Epithelial cell of proximal tubule (primary cell): ENCODE data around the gene PADI1. TPM values are rescaled to one million over a fixed set of nuclear protein-coding genes. Genes with fewer than 3 reads are reported as not detected.

Source experiments
- DNase-seq: peaks from one replicate; pipeline ENCODE4 v3.0.0-alpha.2; 2011; ENCODE audit warnings: low read depth
- H3K4me3 ChIP-seq: 2 replicates; pipeline ENCODE4 v1.5.1; 2011; ENCODE audit warnings: low read depth, mild to moderate bottlenecking, low read length
- total RNA-seq: library from RNA; depleted of rRNA; stranded (reverse); fragments of >200 nt; gene quantifications from 2 replicates; pipeline ENCODE4 v1.2.3, GENCODE V29; 2015
- TF ChIP-seq, protein P1 (sequence below): conservative IDR thresholded peaks from 2 replicates; pipeline ENCODE4 v1.5.1; 2012; ENCODE audit warnings: low read depth, mild to moderate bottlenecking, low read length

The PADI1 gene
- total RNA-seq, 1 donor from 2014 or later: 1.1 TPM

DNA sequence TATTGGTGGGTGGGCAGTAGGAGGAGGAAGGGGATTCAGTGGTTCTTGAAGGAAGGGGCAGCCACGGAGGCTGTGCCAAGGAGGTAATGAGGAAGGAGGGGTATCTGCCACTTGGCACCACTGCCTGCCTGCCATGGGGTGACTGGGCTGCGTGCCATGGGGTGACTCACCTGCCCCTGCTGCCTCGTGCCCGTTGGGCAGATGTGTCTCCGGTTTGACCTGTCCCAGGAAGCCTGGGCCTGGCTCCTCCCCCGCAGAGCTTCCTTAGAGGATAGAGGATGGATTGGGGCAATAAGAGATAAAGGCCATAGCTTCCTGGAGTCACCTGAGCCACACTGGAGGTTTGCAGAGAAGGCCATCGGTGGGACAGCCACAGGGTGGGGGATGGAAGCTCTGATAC is 45.7 kb downstream of the PADI1 start:
- DNase-seq: peak; percentile 26
- no peak overlapping the region for H3K4me3 ChIP-seq
- TF ChIP-seq, protein P1, sequence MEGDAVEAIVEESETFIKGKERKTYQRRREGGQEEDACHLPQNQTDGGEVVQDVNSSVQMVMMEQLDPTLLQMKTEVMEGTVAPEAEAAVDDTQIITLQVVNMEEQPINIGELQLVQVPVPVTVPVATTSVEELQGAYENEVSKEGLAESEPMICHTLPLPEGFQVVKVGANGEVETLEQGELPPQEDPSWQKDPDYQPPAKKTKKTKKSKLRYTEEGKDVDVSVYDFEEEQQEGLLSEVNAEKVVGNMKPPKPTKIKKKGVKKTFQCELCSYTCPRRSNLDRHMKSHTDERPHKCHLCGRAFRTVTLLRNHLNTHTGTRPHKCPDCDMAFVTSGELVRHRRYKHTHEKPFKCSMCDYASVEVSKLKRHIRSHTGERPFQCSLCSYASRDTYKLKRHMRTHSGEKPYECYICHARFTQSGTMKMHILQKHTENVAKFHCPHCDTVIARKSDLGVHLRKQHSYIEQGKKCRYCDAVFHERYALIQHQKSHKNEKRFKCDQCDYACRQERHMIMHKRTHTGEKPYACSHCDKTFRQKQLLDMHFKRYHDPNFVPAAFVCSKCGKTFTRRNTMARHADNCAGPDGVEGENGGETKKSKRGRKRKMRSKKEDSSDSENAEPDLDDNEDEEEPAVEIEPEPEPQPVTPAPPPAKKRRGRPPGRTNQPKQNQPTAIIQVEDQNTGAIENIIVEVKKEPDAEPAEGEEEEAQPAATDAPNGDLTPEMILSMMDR: no peak

DNA sequence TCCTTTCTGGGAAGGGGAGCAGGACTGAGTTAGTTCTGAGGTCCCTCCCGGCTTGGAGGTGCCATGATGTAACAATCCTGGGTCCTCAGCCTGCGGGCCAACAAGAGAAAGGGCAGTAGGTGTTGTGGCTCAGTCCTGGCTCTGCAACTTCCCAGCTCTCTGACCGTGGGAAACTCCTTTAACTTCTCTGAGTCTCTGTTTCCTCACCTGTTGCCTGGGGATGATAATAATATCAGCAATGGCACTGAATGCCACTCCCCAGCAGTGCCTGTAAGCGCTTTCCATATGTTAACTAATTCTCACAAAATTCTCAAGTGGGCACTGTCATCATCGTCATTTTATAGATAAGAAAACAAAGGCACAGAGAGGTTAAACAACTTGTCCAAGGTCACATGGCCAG is 46.3 kb downstream of the PADI1 start:
- H3K4me3 ChIP-seq: no peak overlapping the region
- TF ChIP-seq, protein P1: no peak
- DNase-seq: no peak

DNA sequence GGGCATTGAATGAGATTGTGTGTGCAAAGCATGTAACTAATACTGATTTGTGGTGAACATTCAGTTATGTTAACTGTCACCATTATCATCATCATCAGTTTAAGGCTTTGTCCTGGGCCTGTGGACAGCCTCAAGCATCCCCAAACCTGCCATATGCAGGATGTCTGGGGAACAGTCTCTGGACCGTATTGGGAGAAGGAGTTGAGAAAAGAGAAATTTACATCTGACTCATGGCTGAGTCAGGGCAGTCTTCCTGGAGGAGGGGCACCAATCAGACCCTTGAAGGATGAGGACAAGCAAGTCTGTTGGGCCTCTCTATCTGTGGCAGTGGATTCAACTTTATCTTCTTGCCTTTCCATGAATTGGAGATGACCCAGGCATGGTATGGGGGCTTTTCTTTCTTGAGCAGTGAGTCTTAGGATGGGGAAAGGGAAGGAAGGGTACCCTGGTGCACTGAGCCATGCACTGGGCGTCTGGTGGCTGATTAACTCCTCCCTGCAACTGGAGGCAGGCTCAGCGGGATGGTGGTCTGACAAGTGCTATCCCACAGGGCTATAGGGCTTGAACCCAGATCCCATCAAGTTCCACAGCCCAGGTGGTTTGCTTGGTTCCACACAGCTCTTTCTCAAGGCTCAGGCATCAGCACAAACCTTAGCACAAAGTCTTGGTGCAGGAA is 46.9 kb downstream of the PADI1 start:
- H3K4me3 ChIP-seq: no peak overlapping the region
- DNase-seq: no peak
- TF ChIP-seq, protein P1: no peak

DNA sequence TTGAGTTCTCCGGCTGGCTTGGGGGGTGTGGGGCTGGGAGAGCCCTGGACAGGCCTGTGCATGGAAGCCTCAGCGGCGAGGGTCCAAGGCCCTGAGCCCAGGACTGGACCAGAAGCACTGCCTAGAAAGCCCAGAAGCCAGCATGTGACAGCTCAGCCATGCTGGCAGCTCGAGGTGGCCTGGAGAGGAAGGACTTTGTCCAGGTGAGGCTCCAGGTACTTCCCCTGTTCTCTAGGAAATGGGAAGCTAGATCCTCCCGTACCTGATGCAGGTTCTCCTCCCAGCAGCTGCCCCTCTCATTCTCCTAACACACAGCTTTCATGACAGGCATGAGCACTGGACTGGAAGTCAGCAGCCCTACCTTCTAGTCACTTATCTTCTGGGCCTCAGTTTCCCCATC is 50.4 kb downstream of the PADI1 start:
- TF ChIP-seq, protein P1: no peak
- H3K4me3 ChIP-seq: no peak overlapping the region

DNA sequence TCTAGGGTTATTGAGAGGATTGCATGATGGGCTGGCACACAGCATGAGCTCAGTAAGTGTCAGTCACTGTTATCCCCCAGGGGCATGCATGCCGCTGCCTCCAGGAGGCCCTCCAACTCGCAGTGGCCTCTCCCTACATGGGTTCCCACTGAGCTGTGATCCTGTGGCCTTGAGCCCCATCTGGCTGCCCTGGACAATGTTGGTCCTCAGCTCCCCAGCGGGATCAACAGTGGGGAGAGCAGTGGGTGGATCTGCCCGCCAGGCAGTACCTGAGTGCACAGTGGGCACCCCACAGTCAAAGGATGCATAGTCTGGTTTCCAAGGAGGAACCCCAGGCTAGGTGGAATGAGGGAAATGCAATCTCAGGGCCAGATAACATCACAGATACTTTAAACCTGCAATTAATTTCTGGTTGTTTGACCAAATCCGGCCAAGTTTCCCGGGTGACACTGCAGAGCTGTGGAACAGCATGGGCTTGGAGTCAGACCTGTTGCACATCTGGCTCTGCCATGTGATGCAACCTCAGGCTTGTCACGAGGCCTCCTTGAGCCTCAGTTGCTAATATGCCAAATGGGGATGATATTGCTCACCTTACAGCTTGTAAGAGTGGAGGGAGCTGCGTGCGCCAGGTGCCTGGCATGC is 53.3 kb downstream of the PADI1 start:
- DNase-seq: no peak
- H3K4me3 ChIP-seq: no peak overlapping the region
- TF ChIP-seq, protein P1: no peak

More for the DNA sequence above, 50.4 kb downstream of the PADI1 start:
- DNase-seq: no peak

DNA sequence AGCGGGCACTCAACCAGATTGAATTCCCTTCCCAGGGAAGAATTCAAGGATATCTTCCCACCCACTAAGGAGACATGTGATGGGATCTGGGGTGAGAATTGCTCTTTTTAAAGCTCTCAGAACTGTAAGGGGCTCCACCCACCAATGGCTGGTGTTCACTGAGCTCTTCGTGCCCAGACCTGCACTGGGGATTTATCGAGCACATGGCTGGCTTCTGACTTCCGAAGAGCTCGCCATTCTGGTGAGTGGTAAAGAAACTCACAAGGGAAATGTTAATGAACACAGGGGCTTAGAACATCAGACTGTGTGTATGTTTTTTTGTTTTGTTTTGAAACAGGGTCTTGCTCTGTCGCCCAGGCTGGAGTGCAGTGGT is 53.8 kb downstream of the PADI1 start:
- DNase-seq: no peak
- no peak overlapping the region for H3K4me3 ChIP-seq
- TF ChIP-seq, protein P1: no peak

DNA sequence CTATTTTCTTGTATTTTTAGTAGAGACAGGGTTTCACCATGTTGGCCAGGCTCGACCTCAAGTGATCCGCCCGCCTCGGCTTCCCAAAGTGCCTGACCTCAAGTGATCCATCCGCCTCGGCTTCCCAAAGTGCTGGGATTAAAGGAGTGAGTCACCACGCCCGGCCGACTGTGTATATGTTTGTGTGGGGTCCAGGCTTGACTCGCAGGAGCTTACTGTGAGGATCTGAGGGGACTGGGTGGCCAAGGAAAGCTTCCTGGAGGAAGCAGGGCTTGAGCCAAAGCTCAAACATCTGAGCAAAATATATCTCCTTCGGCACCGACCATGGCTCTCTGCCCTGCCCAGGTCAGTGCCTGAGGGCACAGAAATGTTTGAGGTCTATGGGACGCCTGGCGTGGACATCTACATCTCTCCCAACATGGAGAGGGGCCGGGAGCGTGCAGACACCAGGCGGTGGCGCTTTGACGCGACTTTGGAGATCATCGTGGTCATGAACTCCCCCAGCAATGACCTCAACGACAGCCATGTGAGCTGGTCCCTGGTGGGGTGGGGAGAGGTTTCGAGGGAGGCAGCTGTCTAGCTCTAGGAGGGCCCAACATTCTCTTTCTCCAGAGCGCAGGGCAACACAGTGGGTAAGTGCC is 54.4 kb downstream of the PADI1 start:
- TF ChIP-seq, protein P1: no peak
- H3K4me3 ChIP-seq: no peak overlapping the region
- DNase-seq: no peak
